ENCODE measurements around the gene NEUROD2.

NEUROD2 gene

GRCh38 chr17:39579318-39580081 lies 28.2 kb downstream of the NEUROD2 start:
- no peak for DNase-seq (ENCODE audit: low read depth)

DNA sequence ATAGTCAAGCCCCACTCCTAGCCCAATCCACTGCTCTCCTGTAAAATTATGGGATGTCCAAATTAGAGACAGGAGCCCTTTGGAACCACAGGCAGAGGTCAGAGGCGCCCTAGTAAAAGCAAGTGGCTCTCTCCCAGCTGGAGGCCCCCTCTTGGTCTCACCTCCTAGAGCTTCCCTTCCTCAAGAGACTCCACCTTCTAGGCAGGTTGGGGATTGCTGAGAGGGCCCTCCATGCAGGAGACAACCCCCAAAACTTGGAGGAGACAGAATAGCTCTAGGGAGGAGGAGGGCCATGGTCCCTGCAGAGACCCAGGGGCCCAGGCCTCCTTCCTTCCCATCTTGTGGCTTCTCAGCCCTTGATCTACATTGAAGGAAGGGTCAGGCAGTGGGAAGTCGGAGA lies 29.4 kb downstream of the NEUROD2 start:
- DNase-seq (ENCODE audit: low read depth), result no peak

GRCh38 chr17:39576187-39576586 lies 31.5 kb downstream of the NEUROD2 start:
- DNase-seq (ENCODE audit: low read depth), result no peak

DNA sequence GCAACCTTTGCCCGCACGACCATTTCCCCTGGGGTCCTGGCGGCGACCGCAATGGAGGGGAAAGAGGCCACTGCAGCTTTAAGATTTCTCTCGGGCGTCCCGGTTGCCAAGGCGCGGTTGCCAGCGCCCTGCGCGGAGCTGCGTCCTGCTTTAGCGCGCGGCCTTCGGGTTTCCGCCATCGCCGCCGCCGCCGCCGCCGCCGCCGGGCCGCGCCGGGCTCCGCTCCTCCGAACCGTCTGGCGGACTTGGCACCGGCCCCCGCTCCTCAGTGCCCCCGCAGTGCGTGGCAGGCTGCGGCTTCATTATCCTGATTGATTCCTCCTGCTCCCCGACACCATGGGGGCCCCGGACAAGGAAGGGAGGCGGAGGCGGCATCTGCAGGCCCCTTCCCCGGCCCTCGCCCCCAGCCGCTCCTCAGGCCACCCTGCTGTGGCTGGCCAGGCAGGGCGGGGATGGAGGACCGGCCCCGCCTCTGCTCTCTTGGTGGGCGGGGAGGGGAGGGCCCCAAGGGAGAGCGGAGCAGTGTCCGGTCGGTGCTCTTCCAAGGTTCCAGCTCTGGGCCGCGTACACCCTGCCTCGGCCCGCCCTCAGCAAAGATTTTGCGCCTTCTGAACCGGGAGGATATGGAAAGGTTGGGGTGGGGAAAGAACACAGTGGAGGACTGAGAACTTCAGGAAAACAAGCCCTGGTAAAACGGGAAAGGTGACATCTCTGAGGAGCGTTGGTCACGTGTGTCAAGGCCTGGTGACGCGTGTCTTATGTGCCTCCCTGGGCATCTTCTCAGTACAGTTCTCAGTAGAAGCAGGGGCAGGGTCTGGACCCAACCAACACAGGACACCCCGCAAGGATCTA lies 34.0 kb downstream of the NEUROD2 start:
- peak; percentile 17 for DNase-seq (ENCODE audit: low read depth)

GRCh38 chr17:39572121-39572520 lies 35.6 kb downstream of the NEUROD2 start:
- no peak for DNase-seq (ENCODE audit: low read depth)

DNA sequence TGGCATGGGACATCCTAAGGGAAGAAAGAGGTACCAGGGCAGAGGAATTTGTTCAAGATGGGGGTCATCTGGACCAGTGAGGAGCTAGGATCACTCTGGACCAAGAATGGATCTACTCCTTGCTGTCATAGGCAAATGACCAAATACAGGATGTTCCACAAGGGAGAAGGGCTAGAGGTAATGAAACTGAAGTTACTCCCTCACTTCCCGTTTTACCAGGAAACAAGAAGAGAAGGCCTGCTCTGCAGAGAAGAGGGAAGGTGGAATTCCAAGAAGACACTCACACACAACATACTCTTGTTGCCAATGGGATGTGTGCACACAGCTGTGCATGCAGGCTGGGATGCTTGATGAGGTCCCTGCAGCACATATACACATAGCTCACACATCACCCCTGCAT lies 38.6 kb downstream of the NEUROD2 start:
- no peak for DNase-seq (ENCODE audit: low read depth)

- DNase-seq (ENCODE audit: low read depth), result no peak
Measured at GRCh38 chr17:39568702-39569101, 39.0 kb downstream of the NEUROD2 start.

GRCh38 chr17:39566094-39566850 lies 41.4 kb downstream of the NEUROD2 start:
- no peak for DNase-seq (ENCODE audit: low read depth)

- no peak for DNase-seq (ENCODE audit: low read depth)
Measured at GRCh38 chr17:39564211-39564848, 43.4 kb downstream of the NEUROD2 start.

DNA sequence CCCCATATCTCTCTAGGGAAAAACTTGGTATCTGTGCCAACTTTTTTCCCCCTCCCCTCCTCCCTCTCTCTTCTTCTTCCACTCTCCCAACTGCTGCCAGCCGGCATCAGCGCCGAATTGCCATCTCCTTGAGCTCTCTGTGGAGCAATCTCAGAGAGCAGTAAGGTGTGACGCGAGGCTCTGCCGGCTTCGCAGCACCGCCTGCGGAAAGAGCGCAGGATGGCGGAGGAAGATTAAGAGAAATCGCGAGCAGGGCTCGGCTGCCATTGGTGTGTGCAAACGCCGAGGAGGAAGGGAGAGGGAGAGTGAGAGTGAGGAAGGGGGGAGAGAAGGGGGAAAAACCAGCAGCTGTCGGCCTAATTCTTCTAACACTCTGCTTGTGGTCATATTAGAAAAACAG lies 44.2 kb downstream of the NEUROD2 start:
- DNase-seq (ENCODE audit: low read depth), result no peak

DNA sequence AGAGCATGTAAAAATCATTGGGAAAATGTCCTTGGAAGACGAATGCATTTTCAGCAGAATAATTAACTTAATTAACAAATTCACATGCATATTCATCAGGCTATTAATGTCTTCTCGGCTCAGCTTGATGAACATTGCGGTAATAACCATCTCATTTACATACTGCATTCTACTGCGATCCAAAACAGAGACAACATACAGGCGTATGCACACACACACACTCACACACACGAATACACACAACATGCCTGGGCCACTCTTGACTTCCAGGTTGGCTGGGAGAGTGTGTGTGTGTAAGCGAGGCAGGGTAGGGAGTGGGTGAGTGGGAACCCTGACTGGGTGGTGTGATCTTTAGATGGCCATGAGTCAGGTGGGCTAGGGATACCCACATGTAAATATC lies 44.7 kb downstream of the NEUROD2 start:
- DNase-seq (ENCODE audit: low read depth), result no peak

DNA sequence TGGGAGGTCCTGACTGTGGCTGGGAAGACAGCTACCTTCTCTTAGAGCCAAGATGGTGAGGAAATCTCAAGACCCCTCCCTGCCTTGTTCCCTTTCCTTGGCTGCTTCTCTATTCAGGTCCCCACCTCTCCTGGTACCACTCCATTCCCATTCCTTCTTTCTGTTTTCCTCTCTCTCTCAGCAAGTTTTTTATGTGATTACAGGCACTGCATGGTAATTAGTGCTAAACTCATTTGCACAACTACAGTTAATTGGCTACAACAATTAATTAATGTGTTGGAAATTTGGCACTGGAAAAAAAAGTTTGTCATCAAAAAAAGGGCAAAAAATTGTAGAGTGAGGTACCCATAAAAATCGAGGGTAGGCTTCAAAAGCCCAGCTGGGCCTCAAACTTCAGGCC lies 45.3 kb downstream of the NEUROD2 start:
- no peak for DNase-seq (ENCODE audit: low read depth)

- no peak for DNase-seq (ENCODE audit: low read depth)
Measured at GRCh38 chr17:39556423-39556822, 51.3 kb downstream of the NEUROD2 start.

DNA sequence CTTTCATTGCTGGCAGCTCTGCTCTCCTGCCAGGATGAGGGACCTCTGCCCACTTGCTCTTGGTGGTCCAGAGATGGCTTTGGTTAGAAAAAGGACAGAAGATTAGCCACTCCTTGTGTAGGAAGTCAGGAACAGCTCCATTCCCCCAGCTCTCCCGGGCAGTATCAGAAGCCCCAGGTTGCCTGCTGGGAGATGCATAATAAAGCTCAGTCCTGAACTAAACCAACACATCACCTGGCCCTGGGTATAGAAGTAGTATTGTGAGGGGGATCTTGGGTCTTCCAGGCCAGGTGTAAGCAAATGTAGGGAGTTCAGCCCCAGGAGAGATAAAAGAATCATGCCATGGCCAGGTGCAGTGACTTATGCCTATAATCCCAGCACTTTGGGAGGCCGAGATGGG lies 52.4 kb downstream of the NEUROD2 start:
- no peak for DNase-seq (ENCODE audit: low read depth)

Measured in stimulated activated CD8-positive, alpha-beta memory T cell treated with anti-CD3 and anti-CD28 coated beads, Interleukin-4, amount 100 ng/mL, for 24 hours (primary cell).